ENCODE data around the gene SLC9A3. TPM values are rescaled to one million over a fixed set of nuclear protein-coding genes. Genes with fewer than 3 reads are reported as not detected.
"Not testable (repeated sequence)": the region's sequence is repeated elsewhere in the genome, so short reads cannot be mapped to it uniquely, and the experiment has no call there.

The SLC9A3 gene
- 1.3 and 1.5 TPM in 2 replicates for total RNA-seq

- intact Hi-C loops (cut with micrococcal nuclease), result no loop called here
Measured at GRCh38 chr5:524234-524972, at the start of gene SLC9A3. Gene SLC9A3, minus strand, starts transcription at chr5:524449.

DNA sequence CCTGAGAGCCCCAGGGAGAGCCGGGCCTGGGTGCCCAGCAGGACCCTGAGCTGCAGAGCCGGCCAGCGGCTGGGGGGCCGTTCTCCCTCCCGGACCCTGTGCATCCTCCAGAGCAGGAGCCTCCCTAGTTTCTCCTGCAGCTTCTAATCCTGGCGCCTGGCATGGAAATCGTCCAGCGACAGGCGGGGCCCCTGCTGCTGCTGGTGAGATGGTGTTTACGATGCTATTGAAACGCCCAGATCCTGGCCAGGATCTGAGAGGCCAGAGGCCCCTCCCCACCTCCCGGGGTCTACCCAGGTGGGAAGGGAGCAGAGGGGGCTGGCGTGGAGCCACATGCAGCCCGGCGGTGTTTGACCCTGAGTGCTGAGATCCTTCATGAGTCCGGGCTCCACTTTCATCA lies 49.7 kb upstream of the SLC9A3 start:
- intact Hi-C loops (cut with micrococcal nuclease), result no loop called here

DNA sequence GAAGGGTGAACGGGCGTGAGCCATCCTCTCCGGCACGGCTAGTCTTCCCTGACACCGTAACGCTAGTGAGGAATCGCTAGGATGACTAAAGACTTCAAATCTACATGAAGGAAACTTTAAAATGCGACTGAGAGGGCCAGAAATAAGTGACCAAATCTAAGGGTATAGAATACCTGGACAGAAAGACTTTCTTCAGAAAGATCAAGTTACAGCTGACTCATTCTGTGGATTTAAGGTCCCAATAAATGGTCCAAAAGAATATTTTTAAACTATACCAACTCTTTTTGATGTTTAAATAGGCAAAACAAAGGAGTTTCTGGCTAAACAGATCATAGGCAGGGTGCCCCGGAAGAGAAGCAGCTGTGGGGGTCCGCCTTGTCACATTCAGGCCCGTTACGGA lies 49.0 kb upstream of the SLC9A3 start:
- intact Hi-C loops (cut with micrococcal nuclease), result no loop called here

DNA sequence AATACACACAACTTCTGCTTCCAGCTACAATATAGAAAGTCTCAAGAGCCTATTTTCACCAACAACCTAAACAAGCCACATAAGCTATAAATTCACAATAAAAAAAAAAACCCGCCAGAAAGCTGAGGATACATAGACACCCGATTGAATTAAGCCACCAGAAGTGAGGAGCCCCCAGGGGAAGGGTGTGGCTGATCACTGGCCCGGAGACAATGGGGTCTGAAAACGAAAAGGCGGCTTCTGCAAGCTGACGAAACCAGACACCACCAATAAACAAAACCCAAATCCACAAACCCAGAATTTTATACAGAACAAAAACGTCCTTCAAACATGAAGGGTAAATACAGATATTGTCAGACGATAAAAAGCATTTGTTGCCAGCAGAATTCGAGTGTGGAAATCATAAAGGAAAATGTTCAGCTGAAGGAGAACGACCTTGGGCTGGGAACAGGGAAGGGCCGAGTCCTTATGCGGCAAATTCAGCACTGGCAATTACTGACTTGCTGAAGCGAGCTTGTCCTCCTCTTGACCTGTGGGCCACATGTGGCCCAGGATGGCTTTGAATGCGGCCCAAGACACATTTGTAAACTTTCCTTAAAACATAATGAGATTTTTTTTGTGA lies 48.3 kb upstream of the SLC9A3 start:
- intact Hi-C loops (cut with micrococcal nuclease), result no loop called here

DNA sequence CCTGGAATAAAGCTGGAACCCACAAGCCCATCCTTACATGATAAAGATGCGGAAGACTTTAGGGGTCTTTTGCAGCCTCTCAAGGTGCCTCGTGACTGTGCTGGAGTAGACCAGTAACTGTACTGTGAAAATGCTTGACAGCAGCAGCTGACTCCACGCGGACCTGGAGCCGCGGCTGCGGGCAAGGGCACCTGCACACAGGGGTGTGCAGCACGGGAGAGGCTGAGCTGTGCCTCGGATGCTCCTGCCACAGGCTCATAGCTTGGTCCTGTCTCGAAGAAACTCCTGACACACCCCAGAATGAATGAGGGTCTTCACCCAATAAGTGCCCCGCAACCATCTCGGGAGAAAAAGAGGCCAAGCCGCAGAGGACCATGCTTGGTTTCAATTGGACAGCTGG lies 47.5 kb upstream of the SLC9A3 start:
- intact Hi-C loops (cut with micrococcal nuclease), result no loop called here

- intact Hi-C loops (cut with micrococcal nuclease), result no loop called here
Measured at GRCh38 chr5:570886-571285, 46.6 kb upstream of the SLC9A3 start.

- intact Hi-C loops (cut with micrococcal nuclease), result no loop called here
Measured at GRCh38 chr5:570446-570845, 46.2 kb upstream of the SLC9A3 start.

GRCh38 chr5:569868-570361 lies 45.7 kb upstream of the SLC9A3 start:
- intact Hi-C loops (cut with micrococcal nuclease), result no loop called here

DNA sequence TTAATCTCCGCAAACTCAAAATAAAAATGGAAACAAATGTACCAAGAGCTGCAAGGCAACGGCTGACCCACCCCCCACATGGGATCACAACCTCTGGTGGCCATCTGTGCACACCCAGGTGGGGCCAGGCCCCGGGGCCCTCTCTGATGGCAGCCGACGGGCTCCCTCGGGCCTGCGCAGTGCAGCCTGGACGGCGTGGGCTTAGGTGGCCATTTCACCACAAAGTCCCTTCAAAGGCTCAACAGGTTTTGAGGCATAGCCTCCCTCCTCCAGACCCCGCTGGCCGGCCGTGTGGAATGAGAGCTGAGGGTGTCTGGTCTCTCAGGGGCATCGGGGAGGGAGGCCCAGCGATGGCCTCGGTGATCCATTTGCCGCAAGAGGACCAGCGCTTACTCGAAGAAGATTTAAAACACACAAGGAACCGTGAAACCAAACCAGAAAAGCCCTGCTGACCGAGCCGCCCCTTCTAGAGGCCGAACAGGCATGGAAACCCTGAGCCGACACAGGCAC lies 45.2 kb upstream of the SLC9A3 start:
- intact Hi-C loops (cut with micrococcal nuclease), result no loop called here

- intact Hi-C loops (cut with micrococcal nuclease), result no loop called here
Measured at GRCh38 chr5:568809-569208, 44.6 kb upstream of the SLC9A3 start.

DNA sequence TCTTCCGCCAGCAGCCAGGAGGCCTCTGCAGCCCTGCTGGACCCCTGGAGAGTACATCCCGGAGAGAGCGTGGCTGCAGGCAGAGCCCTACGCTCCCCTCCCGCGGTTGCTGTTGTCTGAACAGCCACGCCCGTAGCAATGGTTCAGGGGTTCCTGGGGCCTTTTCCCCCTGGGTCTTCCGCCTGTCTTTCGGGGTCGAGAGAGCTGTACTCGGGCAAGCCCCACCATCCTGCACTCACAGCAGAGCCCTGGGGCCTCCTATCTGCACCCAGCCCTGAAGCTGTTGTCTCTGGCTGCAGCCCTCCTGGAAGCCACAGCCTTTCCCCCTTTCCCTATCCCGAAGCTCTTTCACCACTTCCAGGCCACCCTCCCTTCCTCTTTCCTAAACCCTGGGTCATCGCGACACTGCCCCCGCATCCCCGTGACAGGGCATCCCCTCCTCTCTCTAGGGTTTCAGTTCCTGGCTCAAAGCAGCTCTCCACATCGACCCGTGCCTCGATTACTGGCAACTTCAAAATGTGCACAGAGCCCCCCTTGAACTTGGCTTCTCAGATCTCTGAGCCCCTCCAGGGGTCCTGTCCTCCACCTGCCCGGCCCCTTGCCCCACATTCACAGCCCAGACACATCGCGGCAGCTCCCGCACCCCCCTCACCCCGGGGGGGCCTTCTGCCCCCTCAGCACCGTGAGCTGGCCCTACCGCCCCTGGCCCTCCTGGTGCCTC lies 44.0 kb upstream of the SLC9A3 start:
- intact Hi-C loops (cut with micrococcal nuclease), result no loop called here

GRCh38 chr5:567664-568060 lies 43.4 kb upstream of the SLC9A3 start:
- intact Hi-C loops (cut with micrococcal nuclease), result no loop called here

DNA sequence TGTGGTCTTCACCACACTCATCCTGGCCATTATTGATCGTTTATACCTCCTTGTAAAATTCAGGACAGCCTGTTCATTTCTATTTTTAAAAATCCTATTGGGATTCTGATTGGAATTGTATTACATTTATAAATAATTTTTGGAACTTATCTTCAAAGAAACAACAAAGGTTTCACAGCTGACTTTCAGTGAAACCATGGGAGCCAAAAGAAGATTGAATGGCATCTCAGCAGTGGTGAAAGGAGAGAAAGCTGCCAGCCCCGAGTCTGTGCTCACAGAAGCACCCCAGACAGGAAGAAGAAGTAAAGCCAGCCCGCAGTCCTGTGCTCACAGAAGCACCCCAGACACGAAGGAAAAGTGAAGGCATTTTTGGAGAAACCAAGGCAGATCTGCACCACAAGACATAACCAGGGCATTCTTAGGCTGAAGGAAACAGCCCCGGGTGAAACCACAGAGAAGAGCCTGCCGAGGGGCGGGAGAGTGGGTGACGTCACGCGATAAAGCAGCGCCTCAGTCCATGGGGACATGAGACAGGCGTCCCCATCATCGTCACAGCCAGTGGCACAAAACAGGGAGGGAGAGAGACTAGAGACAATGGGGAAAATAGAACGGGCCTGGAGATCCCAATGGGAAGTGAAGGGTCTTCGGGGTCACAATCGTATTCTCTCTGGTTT lies 42.5 kb upstream of the SLC9A3 start:
- intact Hi-C loops (cut with micrococcal nuclease), result no loop called here

- intact Hi-C loops (cut with micrococcal nuclease), result no loop called here
Measured at GRCh38 chr5:565782-566440, 41.7 kb upstream of the SLC9A3 start.

DNA sequence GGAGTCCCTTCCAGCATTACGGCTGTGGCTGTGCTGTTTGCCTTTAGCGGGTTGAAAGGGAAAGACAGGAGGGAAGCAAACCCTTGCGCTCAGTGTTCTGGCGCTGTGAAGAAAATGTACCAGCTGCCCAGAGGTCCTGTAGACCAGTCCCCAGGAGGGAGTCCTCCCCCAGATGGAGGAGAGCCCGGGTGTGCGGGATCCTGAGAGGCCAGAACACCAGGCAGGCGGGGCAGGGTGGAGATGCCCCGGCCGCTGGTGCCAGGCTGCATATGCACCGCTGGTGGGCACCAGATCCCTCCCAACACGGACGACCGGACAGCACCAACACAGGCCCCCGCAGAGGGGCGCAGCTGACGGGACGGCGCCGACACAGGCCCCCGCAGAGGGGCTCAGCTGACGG lies 37.2 kb upstream of the SLC9A3 start:
- intact Hi-C loops (cut with micrococcal nuclease), result no loop called here

DNA sequence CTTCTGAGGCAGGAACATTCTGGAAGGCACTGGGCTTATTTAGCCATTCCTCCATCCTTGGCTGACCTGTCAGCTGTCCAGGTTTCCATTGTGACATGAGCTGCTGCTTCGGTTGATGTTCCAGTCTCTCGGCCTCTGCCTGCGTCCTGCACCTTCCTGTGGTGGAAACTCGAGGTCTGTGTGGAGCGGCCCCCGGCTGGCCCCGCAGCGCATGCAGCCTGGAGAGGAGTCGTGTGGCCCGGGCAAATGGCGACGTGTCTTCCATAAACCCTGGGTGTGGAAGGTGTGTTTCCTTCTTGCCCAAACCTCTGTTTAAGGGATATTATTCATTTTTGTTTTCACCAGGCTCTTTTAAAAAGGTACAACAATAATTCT lies 36.5 kb upstream of the SLC9A3 start:
- intact Hi-C loops (cut with micrococcal nuclease), result no loop called here

GRCh38 chr5:558871-559503 lies 34.7 kb upstream of the SLC9A3 start:
- intact Hi-C loops (cut with micrococcal nuclease), result no loop called here

GRCh38 chr5:558326-558725 lies 34.1 kb upstream of the SLC9A3 start:
- intact Hi-C loops (cut with micrococcal nuclease), result no loop called here

GRCh38 chr5:557917-558316 lies 33.7 kb upstream of the SLC9A3 start:
- intact Hi-C loops (cut with micrococcal nuclease), result not testable (repeated sequence)

- intact Hi-C loops (cut with micrococcal nuclease), result no loop called here
Measured at GRCh38 chr5:556909-557441, 32.7 kb upstream of the SLC9A3 start.

Measured in T-helper 1 cell treated with Interleukin-12 subunit alpha and Interleukin-12 subunit beta and Interleukin-4 antibody, amounts not matched to agents 30 ng/mL and 1 ng/mL, for 36 hours (primary cell).